ENCODE data around the gene PHACTR1.
"Not testable (repeated sequence)": the region's sequence is repeated elsewhere in the genome, so short reads cannot be mapped to it uniquely, and the experiment has no call there.

PHACTR1 gene

DNA sequence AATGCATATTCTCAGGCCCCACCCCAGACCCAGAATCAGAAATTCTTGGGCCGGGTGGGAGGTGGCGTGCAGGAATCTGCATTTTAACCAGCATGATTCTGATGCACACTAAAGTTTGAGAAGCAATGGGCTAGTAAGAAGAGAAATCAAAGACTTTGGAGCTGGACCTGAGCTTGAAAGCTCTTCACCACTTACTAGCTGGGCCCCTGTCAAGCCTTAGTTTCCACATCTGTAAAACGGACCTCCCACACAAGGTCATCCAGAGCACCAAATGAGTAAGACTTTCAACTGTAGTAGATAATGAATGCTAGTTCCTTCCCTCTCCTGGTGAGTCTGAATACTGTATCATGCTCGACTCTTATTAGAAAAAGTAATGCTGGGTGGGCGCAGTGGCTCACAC lies 524.8 kb downstream of the PHACTR1 start:
- DNase-seq (ENCODE audit: low spot score), result no peak

DNA sequence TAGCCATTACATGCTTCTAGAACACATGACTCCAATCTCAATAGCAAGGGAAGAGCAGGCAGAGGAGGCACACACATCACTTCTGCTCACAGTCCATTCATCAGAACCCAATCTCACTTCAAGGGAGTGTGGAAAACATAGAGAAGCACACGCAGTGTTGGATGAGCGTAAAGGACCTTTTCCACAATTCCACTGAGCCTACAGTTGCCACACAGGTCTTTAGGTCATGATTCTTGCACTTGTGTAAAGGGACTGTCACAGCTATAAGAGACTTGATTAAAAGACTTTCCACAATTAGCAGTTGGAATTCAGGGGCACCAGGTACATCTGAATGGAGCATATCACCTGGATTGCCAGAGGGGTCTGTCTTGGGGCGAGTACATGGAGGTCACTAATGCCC lies 525.6 kb downstream of the PHACTR1 start:
- DNase-seq (ENCODE audit: low spot score), result no peak

DNA sequence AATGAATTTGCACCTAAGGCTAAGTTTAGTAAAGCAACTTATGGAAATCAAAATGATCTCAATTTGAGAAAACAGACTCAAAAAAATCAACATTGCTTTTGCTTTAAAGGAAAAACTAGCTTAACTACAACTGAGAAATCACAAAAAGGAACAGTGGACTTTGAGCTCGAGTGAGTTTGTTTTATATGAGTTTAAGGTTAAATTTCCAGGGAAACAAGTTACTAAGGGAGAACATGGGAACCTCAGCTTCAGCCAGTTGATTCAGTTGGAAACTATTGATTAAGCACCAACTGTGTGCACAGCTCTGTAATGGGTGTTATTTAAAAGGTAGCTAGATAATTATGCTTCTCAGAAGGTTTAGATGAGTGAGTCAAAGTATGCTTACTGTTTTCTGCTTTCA lies 526.0 kb downstream of the PHACTR1 start:
- DNase-seq (ENCODE audit: low spot score), result no peak

DNA sequence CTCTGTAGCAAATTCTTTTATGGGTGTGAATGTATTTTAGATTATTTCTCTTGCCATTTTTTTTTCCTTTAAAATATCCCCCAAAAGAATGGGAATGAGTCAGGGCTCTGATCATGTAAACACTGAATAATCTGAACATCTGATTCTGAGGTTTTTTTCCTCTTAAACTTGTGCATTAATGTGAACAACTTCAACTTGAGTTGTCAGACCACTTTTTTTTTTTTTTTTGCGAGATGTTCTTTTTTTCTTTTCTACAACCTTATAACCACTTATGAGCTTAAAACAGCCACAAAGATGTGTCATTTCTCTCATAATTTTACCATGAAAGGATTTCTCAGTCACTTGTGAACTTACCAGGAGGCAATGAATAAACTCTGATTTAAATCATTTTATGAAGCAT lies 526.5 kb downstream of the PHACTR1 start:
- DNase-seq (ENCODE audit: low spot score), result no peak

DNA sequence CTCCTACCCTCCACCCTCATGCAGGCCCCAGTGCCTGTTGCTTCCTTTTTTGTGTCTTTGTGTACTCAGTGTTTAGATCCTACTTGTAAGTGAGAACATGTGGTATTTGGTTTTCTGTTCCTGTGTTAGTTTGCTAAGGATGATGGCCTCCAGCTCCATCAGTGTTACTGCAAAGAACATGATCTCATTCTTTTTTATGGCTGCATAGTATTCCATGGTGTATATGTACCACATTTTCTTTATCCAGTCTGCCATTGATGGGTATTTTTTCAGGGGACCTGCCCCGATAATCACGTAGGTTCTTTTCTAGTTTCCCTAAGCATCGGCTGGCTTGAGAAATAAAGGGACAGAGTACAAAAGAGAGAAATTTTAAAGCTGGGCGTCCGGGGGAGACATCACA lies 527.2 kb downstream of the PHACTR1 start:
- DNase-seq (ENCODE audit: low spot score), result not testable (repeated sequence)

DNA sequence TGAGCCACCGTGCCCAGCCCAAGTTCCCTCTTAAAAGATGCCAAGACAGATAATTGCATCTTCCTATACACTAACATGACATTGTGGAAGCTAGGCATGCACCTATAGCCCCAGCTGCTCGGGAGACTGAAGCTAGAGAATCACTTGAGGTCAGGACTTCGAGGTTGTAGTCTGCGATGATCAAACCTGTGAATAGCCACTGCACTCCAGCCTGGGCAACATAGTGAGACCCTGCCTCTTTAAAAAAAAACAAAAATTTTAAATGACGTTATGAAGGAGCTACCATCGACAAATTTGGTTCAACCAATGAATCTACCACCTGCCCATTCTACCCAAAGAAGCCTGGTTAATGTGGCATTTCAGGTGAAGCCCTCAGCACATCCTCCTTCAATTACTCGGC lies 531.1 kb downstream of the PHACTR1 start:
- no peak for DNase-seq (ENCODE audit: low spot score)

DNA sequence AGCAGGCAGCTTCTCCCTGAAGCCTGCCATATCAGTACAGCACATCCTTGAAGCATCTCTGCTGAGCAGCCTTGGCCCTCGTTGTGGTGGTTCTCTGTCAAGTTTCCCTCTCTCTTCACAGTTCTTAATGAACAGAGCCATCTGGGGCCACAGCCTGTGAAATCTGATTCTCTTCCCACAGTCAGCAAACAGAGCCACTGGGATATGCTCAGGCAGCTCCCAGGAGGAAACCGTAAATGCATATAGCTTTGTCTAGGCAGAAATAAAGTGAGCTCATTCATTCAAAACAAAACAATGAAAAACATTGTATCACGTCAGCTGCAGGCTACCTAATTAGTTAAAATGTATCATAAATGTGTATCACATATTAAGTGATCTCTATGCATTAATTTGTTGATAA lies 531.5 kb downstream of the PHACTR1 start:
- no peak for DNase-seq (ENCODE audit: low spot score)

DNA sequence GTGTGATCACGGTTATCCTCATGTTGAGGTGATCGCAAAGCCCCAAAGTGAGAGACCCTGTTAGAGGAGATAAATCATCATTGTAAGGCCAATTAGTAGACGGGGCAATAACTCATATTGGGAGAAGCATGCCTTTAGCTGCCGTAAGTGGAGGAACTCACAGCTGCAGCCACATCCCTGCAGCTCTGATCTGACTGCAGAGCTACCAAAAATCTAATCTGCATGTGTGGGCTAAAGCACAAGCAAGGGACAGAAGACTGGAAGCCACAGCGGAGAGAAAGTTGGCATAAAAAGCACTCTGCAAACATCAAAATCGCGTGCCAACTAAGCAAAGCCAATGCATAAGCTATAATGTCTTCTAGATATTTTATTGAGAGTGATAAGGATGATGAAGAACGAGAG lies 532.0 kb downstream of the PHACTR1 start:
- DNase-seq (ENCODE audit: low spot score), result no peak

DNA sequence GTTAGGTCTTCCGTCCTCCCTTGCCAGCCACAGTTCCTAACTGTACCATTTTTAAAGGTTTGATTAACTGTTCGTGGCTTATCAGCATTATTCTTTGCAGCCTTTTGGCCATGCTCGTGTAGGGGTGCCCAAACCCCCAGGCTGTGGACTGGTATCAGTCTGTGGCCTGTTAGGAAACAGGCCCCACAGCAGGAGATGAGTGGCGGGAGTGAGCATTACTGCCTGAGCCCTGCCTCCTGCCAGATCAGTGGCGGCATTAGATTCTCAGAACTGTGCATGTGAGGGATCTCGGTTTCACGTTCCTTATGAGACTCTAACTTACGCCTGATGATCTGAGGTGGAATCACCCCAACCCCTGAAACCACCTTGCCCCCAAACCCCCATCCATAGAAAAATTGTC lies 532.4 kb downstream of the PHACTR1 start:
- DNase-seq (ENCODE audit: low spot score), result no peak

DNA sequence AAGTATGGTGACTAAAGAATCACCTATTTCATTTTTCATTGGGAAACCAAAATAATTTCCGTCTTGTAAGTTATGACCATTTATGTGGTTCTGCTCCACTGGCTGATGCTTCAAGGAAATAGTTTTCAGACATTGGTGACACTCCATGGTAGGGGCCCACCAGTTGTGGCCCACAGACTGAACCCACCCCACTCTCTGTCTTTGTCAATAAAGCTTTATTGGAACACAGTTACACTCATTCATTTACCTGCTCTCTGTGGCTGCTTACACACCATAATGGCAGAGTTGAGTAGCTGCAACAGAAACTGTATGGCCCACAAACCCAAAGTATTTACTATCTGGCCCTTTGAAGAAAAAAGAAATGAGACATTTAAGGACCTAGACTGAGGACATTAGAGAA lies 533.2 kb downstream of the PHACTR1 start:
- DNase-seq (ENCODE audit: low spot score), result no peak

DNA sequence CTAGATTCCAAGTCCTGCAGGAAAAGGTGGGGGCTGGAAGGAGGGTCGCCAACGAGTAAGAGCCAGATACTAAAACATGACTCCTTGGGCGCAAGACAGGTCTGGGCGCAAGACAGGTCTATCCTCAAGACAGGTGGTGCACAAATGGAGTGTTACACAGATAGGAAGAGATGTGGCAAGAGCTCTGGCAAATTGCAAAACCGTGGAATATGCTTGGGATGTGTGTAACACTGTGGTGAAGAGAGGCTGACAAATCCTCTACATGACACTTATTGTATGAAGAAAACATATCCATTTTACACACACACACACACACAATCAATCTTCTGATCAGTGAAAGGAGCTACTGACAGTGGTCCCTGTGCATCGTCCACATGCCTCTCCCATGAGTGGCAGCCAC lies 534.1 kb downstream of the PHACTR1 start:
- no peak for DNase-seq (ENCODE audit: low spot score)

DNA sequence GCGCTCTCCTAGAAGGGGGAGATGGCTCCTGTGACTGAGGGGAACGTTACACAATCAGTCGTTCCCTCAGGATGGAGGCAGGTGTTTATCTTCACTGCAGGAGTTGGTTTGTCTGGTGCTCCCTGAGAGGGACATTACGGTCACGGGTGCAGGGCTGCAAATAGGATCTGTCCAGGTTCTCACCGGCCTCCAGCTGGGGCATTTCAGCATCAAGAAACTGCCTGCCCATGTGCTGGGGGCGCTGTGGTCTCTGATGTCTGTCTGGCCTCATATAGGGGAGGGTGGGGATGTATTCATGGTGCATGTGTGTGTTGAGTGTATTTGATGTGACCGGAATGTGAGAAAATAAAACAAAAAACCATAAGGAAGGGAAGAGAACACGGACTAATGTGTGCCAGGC lies 534.7 kb downstream of the PHACTR1 start:
- no peak for DNase-seq (ENCODE audit: low spot score)

DNA sequence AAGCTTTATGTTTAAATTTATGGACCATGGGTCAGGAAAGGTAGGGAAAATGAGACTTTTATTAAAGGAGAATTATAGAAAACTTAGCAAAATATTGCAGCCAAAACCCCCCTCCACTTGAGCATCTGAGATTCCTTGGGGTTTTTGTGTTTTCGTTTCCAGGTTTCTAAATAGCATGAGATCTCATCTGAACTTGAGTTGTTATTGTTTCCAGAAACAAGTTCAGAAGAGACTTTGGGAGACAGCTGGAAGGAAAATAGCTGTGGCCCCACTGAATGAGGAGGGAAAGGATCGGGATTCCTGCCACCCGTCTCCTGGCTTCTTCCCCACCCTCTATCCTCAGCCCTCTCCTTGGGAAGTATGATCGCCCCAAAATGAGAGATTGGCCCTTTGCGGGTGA lies 536.2 kb downstream of the PHACTR1 start:
- no peak for DNase-seq (ENCODE audit: low spot score)

DNA sequence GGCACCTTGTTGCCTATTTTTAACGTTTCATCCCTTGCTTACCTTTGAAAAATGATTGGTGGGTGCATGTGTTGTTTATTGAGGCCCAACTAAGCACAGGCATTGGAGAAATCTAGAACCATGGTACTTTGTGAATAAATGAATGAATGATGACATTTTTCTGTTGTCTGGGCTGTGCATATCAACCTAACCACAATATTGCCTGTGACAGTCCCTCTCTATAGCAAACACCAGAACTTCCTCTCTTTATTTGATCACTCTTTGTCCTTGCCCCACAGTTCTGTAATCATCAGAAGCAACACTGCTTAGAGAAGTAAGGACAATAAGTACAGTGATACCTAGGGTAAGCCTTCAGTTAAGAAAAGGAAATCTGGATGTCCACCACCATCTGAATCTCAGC lies 536.7 kb downstream of the PHACTR1 start:
- DNase-seq (ENCODE audit: low spot score), result no peak

DNA sequence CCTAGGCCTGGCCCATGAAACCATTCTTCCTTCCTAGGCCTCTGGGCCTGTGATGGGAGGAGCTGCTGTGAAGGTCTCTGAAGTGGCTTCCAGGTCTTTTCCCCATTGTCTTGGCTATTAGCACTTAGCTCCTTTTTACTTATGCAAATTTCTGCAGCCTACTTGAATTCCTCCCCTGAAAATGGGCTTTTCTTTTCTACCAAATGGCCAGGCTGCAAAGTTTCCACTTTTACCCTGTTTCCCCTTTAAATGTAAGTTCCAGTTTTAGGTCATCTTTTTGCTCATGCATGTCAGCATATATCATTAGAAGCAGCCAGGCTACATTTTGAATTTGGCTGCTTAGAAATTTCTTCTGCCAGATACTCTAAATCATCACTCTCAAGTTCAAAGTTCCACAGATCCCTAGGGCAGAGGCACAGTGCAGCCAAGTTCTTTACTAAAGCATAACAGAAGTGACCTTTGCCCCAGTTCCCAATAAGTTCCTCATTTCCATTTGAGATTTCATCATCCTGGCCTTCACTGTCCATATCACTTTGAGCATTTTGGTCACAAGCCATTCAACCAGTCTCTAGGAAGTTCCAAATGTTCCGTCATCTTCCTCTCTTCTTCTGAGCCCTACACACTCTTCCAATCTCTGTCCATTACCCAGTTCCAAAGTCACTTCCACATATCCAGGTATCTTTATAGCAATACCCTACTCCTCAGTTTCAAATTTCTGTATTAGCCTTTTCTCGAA lies 539.9 kb downstream of the PHACTR1 start:
- no peak for DNase-seq (ENCODE audit: low spot score)

DNA sequence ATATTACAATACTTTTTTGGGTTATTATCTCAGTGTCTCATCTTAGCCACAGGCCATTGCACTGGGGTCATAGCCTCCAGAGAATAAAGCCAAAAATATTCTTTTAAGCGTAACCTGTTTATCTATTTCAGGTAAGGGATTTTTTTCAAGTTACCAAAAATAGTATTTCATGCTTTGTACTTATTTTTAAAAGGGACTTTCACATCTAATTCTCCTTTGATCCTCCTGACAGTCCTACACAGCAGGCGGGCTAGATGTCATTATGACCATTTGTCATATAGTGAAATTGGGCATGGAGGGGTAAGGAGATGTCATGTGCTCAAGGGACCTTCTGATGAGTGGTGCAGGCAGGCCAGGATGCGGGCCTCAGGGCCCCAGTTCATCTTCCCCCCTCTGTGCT lies 542.8 kb downstream of the PHACTR1 start:
- DNase-seq (ENCODE audit: low spot score), result no peak

DNA sequence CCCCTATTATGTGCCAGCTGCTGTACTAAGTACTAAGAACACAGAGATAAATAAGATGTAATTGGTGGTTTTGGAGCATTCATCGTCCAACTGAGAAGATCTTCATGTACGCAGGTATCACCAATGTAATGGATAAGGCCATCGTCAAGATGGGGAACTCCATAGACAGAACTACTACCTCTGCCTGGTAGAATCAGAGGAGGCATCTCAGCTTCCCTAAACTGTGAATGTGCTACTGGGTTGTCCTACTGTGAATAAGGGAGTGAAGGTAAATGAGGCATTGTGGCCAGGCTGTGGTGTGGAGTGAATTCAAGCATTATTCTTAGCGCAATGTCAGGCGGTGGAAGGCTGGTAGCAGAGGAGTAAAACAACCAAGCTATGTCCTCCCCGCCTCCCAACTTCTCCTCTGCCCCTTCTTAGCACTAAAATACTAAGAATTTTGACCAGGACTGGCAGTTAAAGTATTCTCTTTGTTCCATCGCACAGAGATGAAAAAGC lies 543.6 kb downstream of the PHACTR1 start:
- DNase-seq (ENCODE audit: low spot score), result no peak

DNA sequence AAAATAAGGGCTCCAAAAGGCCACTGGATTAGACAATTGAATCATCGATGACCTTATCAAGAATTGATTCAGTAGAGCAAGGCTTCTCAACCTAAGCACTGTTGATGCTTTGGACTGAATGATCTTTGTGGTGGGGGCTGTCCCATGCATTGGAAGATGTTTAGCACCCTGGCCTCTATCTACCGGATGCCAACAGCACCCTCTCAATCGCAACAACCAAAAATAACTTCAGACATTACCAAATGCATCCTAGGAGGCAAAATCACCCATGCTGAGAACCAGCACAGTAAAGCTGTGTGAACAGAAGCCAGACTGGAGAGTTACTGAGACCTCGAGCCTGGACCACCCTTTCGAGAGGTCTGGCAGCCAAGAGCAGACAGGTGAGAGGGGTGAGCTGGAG lies 544.3 kb downstream of the PHACTR1 start:
- no peak for DNase-seq (ENCODE audit: low spot score)

DNA sequence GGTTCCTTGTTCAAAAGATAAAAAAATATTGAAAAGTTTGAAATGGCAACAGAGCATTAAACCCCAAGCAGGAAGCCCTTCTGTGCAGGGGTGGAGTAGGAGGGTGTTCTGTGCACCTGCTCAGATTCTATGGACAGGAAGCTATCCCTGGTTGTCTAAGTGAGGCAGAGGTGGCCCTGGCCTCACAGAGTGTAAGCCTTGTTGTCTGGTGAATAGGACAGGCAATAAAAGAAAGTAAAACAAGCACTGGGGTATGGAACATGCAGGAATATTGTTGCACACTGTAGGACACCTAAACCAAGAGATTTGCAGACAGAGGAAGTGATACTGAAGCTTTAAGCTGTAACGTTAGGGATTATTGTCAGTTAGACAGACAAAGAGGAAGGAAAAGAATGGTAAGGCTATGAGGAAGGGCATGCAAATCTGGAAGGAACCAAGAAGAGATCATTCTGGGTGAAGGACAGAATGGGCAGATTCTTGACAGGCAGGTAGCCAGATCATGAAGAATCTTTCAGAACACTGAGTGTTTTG lies 545.0 kb downstream of the PHACTR1 start:
- DNase-seq (ENCODE audit: low spot score), result no peak

DNA sequence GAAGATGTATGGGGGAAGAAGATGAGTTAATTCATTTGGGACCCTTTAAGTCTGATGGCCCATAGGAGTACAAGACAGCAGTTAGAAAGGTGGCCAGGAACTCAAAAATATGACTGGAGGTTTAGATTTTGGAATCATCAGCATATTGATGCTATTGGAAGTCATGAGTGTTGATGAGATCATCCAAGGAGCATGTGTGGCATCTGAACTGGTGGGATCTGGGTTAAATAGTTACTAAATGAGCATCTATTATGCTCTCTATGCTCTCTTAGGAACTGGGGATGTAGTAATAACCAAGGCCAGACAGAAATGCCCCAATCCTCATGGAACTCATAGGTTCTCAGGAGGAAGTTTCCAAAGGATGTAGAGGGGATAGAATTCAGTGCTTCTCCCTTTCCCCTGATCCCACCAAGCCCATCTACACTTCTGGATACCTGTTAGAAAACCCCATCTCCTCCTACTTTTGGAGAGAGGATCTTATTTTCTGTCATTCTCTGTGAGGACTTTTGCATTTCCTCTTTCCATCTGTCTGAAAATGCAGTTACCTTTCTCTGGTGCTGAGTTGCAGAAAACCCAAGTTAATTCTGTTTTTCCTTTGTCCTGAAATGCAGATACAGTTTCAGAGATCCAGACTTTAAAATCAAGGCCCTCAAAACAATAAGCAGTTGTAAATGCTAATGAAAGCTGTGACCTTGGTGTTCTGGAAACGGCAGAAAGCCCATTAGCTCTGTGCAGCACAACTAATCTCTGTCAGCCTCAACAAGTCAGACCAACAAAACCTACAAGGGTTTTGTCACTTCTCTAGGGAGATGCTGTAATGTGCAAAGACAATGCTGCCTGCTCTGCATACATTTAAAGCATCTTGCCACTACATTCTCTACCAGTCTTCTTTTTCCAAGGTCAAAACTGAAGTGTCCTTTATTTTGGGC lies 546.0 kb downstream of the PHACTR1 start:
- no peak for DNase-seq (ENCODE audit: low spot score)

DNA sequence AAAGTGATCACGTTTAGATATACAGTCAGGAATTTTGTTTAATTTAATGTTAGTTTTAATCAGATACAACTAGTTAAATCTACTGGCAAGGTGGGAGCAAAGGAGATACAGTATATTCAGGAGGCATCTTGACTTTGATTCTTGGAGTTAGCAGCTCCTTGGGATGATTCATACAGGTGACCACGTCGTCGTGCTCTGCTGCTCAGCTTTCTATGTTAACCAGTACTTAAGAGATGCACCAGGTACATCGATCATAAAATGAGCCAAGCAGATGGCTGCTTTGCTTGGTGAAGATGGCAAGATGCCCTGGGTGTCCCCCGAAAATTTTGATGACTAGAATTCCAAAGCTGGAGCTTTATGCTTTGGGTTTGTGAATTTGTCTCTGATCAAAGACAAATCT lies 547.1 kb downstream of the PHACTR1 start:
- DNase-seq (ENCODE audit: low spot score), result no peak

DNA sequence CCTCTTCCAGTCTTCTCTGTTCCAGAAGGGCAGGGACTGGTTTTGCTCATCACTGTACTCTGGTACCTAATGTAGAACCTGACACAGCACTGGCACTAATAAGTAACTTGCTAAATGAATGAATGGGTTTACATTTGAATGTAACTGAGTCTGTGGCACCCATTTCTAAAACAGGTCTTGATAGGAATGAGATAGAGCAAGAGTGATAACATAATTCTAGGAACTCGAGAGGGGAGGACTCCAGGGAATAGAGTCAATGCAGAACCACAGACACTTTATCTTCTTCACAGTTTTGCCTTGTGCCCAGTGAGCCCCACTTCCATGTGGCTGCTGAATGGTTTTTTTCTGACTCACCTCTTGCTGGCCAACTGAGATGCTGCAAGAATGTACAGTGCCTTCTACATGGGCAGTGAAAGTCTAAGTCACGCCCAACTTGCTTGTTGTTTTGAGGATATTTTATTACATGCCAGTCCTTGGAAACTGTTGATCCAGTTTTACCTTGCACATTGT lies 550.6 kb downstream of the PHACTR1 start:
- no peak for DNase-seq (ENCODE audit: low spot score)

Data from CD4-positive, alpha-beta T cell treated with Interleukin-15 for 4 hours (primary cell).